Limb (tissue), 2 donors: Measurements from ENCODE around the gene TRIOBP.

Experiments
- DNase-seq, 2 donors: peaks; one replicate each; pipeline ENCODE4 v3.0.0-alpha.2; 2016; ENCODE audit errors: extremely low spot score in 2 of 2

The TRIOBP gene

DNA sequence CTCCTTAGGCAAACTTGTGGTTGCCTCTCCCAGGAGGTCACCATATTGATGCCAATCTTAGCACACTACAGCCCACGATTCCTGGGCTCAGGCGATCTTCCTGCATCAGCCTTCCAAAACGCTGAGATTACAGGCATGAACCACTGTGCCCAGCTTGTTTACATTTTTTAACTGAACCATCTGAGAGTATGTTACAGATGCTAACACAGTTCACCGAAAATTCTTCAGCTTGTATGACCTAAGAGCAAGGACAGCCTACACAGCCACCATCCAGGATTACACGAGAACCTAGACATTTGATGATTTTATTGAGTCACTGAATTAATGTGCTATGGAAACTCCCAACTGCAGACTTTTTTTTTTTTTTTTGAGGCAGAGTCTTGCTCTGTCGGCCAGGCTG, 27.3 kb upstream of the TRIOBP start:
- DNase-seq, result no peak

DNA sequence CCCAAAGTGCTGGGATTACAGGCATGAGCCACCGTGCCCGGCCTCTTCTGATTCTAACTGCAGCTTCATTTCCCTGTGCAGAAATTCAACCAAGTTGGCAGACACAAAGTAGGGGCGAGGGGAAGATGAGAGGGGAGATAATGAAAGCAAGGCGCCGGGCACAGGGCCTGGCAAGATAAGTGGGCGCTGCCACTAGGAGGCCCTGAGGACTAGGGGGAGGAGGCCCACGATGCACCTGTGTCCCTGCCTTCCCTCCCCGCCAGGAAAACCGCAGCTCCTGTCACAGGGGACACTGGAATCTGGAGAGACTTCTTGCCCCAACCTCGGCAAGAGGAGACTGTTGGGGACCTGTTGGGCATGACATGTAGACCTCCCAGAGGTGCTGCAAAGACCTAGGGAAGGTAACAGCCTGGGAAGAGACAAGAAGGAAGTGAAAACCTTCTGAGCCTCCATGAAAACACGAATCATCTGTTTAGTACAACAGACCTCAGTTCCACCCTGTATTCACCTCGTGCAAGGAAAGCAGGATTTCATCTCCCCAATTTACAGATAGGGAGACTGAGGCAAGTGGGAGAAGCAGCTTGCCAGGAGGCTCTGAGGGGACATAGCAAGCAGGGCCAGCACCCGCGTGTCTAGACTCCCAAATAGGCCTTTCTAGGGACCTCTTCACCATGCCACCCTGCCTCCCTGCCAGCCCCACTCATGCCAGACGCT, 24.5 kb upstream of the TRIOBP start:
- no peak for DNase-seq

DNA sequence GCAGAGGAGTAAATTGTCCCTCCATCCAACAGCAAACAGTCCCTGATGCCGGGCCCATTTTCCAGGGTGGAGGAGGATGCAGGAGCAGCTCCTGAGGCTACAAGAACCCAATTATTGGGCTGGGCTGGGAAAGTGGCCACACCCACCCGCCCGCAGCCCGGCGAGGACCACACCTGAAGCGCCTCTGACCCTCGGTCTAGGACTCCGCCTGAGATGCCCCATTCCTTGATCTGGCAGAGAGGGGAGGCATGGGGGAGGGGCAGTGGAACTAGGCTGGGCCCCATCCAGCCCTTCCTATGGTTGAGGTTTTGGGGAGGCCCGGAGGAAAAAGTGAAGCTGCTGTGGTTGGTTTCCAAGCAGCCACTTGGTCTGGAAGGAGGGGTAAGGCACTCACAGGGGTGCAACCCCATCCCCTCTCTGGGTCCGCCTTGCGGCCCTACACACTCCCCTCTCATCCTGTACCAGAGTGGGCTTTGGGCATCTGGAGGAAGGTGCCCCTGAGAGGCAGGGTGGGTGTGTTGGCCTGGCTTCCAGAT, 23.9 kb upstream of the TRIOBP start:
- DNase-seq, result no peak

DNA sequence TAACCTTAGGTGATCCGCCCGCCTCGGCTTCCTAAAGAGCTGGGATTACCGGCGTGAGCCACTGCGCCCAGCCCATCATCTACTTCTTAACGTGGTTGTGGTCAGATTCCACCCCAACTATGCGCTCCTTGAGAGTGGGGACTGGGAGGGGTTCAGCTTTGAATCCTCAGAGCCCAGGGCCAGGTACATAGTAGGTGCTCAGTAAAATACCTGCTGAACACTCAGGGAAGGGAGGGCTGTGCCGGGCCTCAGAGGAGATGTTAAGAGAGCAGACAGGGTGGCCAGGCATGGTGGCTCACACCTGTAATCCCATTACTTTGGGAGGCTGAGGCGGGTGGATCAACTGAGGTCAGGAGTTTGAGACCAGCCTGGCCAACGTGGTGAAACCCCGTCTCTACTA, 22.6 kb upstream of the TRIOBP start:
- DNase-seq, result no peak

DNA sequence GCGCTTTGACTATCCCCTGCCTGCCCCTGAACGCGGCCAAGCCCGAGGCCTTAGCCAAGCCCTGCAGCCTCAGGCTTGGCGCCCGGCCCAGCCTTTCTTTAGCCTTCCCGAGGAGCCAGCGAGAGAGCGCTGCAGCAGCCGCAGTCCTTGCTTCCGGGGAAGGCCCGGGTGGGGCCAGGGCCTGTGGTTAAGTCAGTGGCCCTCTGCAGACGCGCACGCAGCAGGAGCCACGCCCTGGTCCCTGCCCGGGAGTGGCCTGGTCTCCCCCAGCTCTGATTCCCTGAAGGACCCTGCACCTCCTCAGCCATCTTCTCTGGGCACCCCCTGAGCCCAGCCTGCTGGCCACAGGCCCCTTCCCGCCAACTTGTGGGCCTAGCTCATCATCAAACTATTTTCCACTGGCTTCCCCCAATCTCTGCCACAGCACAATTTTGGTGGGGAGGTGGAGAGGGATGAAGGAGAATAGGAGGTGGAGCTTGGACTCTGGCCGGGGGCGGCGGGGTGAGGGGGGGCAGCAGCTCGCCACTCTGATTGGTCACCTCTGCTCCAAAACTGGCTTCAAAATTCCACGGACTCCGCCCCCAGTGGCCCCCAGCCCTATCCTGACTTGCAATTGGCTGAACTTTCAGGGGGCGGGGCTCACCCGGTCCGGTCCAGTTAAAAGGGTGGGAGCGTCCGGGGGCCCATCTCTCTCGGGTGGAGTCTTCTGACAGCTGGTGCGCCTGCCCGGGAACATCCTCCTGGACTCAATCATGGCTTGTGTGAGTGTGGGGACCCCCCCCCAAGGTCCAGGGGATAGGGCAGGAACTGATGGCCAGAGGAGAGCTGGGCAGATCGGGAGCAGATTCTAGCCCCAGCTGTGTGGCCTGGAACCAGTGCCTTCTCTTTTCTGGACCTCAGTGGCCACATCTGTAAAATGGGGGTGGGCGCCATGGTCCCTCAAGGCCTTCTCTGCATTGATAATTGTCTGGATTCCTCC, 21.6 kb upstream of the TRIOBP start, which contains the start of gene LGALS1:
TSS of gene LGALS1 (plus strand) at position 686 of the 979 bp plus-strand sequence. CDS start at position 753, 67 bp downstream.
- DNase-seq, result peak; percentile 95

DNA sequence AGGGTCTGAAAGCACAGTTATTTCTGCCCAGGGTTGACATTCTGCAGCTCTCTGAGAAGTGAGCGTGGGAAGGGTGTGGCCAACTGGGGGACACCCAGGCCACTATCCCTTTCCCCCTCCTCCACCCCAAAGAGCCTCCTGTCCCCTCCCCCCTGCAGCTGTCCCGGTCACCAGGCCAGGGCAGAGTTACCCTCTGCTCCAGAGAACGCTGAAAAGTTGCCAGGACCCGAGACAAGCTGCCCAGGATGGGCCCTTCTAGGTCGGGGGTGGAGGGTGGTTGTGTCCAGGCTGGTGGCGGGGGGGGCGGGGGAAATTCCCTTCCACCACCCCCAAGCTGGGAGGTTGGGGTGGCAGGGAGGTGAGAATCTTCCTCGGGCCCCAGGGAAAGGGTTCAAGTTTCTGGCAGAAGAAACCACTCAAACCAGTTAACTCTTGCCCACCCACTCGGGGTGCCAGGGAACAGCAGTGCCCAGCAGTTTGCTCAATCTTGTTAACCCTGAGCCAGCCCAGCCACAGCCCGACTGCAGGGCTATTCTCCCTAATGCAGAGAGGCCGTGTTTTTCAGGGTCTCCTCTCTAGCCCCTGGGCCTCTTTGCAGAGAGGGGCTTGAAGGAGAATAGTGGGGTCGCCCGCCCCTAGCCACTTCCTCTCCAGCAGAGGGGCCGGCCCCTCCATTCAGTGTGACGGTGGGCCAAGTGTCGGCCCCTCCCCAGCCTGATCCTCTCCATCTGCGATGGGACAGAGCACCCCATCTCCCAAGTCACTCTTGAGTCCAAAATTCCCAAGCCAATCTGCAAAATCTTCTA, 20.7 kb upstream of the TRIOBP start:
- peak in 1 of 2 donors; percentile 61 for DNase-seq

DNA sequence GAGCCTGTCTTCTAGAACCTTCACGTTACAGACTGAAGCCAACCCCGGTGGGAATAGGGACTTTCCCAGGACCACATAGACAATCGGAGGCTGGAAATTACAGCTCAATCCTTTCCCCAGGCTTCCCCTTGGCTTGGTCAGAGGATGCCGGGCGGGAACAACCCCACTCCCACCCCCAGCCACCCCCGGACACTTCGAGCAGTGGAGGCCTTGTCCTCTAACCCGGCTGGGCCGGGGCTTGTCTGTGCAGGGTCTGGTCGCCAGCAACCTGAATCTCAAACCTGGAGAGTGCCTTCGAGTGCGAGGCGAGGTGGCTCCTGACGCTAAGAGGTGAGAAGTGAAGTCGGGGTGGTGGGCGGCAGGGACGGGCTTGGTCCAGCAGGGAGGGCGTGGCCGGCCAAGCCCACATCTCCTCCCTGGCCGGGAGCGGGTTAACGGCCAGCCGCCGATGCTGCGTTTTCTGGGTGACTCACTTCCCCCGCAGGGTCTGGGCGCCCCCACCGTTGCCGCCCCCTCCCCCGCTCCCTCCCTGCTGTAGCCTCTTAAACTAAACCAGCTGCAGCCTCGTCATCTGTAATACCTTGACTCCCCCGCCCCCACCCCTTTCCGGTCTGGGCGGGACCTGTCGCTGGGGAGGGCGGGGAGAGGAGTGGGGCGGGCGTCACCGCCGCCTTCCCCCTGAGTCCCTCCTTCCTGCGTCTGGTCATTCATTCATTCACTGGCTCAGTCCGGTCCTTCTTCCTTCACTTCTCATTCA, 19.9 kb upstream of the TRIOBP start:
- peak; percentile 86 to 93 for DNase-seq

DNA sequence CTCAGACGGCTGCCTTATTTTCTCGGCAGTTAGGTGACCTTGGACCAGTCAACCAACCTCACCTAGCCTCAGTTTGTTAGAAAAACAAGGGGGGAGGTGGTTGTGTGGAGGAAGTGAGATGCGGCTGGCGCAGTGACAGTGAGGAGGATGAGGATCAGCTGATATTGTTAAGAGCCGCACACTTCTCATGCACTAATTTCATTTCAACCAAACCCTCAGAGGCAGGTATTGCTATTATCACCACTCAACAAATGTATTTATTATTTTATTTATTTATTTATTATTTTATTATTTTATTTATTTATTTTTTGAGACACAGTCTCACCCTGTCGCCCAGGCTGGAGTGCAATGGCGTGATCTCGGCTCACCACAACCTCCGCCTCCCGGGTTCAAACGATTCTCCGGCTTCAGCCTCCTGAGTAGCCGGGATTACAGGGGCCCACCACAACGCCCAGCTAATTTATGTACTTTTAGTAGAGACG, 19.3 kb upstream of the TRIOBP start:
- no peak for DNase-seq

DNA sequence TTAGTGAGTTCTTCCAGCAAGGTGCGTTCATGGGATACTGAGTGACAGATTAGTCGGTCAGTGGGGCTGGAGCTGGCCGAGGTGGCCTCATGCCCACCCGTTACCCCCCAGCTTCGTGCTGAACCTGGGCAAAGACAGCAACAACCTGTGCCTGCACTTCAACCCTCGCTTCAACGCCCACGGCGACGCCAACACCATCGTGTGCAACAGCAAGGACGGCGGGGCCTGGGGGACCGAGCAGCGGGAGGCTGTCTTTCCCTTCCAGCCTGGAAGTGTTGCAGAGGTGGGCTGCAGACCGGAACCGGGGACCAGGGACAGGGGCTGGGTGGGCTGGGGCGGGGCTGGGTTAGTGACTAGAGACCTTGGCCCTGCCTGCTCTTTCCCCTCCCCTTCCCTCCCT, 18.5 kb upstream of the TRIOBP start:
- no peak for DNase-seq

DNA sequence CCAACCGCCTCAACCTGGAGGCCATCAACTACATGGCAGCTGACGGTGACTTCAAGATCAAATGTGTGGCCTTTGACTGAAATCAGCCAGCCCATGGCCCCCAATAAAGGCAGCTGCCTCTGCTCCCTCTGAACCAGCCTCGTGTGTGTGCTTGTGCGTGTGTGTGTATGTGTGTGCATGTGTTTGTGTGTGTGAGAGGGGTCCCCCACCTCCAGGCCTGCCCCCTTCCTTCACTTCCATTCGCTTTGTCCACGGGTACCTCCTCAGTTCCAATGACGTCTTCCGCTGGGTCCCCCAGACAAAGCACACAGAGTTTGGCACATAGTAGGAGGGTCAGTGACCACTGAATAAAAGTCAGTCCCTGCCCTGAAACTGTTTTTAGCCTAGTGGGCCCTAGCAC, 17.2 kb upstream of the TRIOBP start:
- DNase-seq, result no peak

DNA sequence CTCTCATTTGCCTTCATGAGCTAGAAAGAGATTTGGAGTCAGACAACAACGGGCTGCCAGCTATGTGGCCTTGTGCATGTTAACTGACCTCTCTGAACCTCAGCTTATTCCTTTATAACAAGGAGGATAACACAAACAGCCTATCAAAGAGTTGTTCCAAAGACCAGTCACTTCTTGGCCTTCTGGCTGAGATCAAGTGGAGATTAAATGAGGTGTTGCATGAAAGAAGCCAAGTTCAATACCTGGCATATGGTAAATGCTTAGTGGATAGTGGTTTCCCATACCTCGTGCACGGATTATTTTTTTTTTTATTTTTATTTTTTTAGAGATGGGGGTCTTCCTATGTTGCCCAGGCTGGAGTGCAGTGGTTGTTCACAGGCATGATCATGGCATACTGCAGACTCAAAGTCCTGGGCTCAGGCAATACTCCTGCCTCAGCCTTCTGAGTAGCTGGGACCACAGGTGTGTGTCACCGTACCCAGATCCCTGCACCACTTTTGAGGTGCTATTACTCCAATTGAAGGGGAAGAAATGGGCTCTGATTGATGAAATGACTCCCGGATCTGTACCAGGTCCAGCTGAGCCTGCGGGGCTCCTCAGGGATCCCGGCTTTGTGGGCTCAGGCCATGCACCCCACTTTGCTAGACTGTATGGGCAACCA, 16.5 kb upstream of the TRIOBP start:
- no peak for DNase-seq

DNA sequence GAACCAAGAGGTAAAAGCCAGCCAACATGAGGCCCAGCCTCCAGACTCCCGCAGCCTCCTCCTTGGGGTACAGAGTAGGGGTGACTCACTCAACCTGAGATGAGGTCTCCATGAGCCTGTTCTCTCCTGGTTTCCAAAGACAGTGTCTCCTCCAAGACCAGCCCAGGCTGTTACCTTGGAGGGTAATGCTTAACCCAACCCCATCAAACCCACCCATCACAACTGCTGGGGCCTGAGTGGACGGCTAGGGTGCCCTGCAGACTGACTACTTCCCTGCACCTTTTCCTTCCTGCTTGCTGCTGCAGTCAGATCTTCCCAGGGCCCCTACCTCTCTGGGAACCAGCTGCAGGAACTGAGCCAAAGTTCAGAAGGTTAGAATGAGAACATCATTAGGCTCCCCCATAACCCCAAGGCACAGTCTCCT, 15.8 kb upstream of the TRIOBP start:
- DNase-seq, result no peak

DNA sequence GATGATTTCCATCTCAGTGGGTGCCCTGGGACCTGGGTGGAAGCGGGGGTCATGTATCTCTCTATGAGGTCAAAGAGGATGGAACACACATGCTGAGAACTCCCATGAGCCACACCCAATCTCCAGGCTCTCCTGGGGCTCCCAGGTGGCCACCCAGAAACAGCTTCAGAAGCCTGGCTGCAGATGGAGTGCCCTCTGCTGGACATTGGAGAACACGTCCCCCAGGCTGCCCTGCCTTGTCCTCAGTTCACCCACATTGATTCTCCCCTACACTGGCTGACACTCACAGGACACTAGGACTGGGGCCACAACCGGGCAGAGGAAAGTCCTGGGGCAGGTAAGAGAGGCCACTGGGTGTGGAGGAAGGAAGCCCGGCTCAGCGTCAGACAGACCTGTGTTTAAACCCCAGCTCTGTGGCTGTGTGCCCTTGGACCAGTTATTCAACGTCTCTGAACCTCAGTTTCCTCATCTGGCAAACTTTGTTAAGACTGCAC, 15.2 kb upstream of the TRIOBP start:
- DNase-seq, result peak; percentile 57 to 73

DNA sequence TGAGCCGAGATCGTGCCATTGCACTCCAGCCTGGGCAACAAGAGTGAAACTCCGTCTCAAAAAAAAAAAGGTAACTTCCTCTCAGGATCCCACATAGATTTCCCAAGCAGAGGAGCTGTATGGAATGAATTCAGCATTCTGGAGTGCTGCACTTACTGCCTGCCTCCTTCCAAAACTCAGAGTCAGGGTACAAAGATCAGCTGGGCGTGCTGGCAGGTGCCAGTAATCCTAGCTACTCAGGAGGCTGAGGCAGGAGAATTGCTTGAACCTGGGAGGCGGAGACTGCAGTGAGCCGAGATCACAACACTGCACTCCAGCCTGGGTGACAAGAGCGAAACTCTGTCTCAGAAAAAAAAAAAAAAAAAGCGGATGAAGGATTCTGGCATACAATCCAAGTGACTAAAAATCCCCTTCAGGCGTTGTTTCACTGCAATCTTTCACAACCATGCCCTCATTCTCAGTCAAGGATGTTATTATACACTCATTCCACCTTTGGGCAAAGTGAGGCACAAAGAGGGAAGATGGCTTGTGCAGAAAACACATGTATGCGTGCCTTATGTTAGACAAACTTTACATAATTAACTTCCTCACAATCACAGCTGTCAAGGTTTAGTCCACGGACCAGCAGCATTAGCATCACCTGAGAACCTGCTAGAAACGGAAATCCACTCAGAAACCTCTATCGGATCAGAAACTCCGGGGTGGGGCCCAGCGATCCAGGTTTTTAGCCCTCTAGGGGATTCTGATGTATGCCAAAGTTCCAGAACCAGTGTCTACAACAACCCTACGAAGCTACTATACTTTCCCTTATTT, 11.8 kb upstream of the TRIOBP start:
- no peak for DNase-seq

DNA sequence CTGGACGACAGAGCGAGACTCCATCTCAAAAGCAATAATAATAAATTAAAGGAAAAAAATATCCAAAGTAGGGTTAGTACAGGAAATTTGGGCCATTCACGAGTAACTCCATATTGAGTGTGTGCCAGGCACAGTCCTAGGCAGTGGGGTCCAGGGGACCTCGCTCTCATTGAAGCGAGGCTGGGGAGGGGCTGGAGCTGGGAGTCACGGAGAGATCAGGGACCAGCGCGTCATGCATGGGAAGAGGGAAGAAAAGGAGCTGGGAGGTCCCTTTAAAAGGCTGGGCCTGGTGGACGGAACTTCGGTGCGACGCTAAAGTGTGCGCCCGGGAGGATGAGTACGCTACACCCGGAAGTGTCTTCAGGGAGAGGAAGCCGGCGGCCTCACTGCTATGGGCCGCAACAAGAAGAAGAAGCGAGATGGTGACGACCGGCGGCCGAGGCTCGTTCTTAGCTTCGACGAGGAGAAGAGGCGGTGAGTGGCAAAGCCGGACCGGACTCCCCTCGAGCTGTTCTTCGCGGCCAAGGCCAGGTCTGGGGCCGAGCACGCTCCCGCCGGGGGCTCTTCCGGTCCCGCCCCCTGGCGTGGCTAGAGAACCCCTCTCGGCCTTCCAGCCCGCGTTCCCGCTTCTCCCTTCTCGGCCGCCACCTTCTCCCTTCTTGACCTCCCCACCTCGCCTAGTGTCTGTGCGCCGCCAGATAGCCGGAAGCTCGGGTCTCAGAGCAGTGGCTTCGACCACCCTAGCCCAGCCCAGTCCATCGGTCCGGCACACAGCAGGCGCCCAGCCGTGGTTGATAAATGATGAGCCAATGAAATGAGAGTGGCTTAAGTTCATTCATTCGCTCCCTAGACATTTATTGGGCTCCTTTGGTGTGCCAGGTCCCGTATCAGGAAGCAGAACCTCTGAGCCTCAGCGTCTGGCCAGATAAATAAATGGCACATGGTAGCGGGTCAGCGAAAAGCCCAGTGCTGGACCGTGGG, 10.6 kb upstream of the TRIOBP start, which contains the start of gene NOL12:
TSS of gene NOL12 (plus strand) at position 342 of the 981 bp plus-strand sequence. CDS start at position 392, 50 bp downstream.
- peak; percentile 90 to 91 for DNase-seq

DNA sequence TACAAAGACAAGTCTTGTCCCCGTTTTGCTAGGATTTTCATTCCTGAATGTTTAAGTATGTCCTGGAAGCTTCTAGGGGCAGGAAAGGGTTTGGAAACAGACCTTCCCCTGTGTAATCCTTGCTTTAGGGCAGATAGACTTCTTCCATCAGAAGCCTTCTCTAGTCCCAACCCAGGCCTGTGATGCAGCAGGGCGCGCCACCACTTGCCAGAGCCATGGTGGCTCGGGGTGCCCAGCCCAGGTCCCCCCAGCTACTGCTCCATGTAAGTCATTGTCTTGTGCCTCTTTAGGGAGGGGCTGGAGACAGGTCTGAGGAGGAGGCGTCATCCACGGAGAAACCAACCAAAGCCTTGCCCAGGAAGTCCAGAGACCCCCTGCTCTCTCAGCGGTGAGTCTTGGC, 6.4 kb upstream of the TRIOBP start:
- no peak for DNase-seq

DNA sequence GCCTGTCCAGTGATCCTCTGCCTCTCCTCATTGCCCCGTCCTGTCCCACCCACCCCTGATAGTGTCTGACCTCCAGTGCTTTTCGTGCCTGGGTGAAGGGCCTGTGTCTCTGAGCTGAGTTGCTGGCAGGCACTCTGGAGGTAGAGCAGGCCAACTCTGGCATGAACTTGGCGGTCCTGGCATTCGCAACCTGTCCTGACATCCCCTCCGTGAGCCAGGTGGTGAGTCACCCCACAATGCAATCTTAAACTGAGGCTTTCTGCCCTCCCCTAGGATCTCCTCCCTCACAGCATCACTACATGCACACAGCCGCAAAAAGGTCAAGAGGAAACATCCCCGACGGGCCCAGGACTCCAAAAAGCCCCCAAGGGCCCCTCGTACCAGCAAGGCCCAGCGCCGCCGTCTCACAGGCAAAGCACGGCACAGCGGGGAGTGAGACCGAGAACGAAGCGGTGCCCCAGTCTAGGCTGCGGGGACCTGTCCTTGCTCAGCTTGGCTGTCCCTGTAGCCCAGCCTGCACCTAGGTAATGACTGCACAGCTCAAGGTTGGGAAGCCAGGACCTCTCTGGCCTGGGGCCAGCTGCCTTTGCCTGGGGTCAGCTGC, 5.8 kb upstream of the TRIOBP start:
- no peak for DNase-seq
